Panc1 (cell line): Measurements from ENCODE around the gene FOXO6. TPM values are rescaled to one million over a fixed set of nuclear protein-coding genes. Genes with fewer than 3 reads are reported as not detected.

Experiments used
- ATAC-seq: fragments of 200-7000 bp; cut with Tn5 transposase; 2 replicates; pipeline ENCODE4 v1.9.1; 2020; ENCODE audit warnings: mild to moderate bottlenecking, moderate library complexity
- BruUV-seq: library from RNA; stranded (reverse); fragments of 400-500 nt; replicated peaks from 2 replicates; lab custom pipeline; 2021; lab: Mats Ljungman, UMichigan
- CTCF ChIA-PET: fragments of 300-600 bp; sonication (Branson Sonifier 250); formaldehyde crosslinking; loops from one replicate; lab custom pipeline; 2022; ENCODE audit warnings: antibody characterized with exemption; lab: Charles Lee
- POLR2A ChIA-PET: fragments of 300-600 bp; sonication (Branson Sonifier 250); formaldehyde crosslinking; loops from one replicate; lab custom pipeline; 2022; ENCODE audit warnings: antibody characterized with exemption; lab: Charles Lee
- DNase-seq: peaks from one replicate; pipeline ENCODE4 v3.0.0-alpha.2; 2010; ENCODE audit warnings: low read depth, low spot score
- H3K27ac ChIP-seq: 2 replicates; pipeline ENCODE4 v1.5.1; 2011; ENCODE audit warnings: mild to moderate bottlenecking, low read length, inconsistent platforms
- H3K27me3 ChIP-seq: fragments of 200-500 bp; sonication (Bioruptor generic); 2 replicates; pipeline ENCODE4 v1.6.0; 2014; ENCODE audit warnings: low read length, inconsistent platforms; ENCODE audit not compliant: control insufficient read depth, insufficient read depth
- H3K36me3 ChIP-seq: fragments of 200-500 bp; sonication (Bioruptor generic); 2 replicates; pipeline ENCODE4 v1.5.1; 2014; ENCODE audit warnings: inconsistent platforms, mild to moderate bottlenecking, low read length, moderate library complexity; ENCODE audit not compliant: control insufficient read depth, insufficient read depth
- H3K4me1 ChIP-seq: 2 replicates; pipeline ENCODE4 v1.5.1; 2011; ENCODE audit warnings: inconsistent platforms, mild to moderate bottlenecking, low read length, moderate library complexity; ENCODE audit not compliant: control insufficient read depth, insufficient read depth
- H3K4me3 ChIP-seq, 2 experiments: 2 replicates each; pipeline ENCODE4 v1.5.1; 2011 to 2012; ENCODE audit warnings: low read depth in 2 of 2, low read length in 2 of 2, mild to moderate bottlenecking in 2 of 2, inconsistent platforms in 1 of 2, moderate library complexity in 1 of 2
- H3K9me3 ChIP-seq: fragments of 200-500 bp; sonication (Bioruptor generic); 2 replicates; pipeline ENCODE4 v1.5.1; 2014; ENCODE audit warnings: low read depth, mild to moderate bottlenecking, inconsistent platforms, low read length, moderate library complexity; ENCODE audit not compliant: control insufficient read depth, insufficient read depth
- CTCF ChIP-seq: fragments of 450-650 bp; IDR thresholded peaks from 2 replicates; pipeline ENCODE4 v1.5.1; 2017; ENCODE audit warnings: mild to moderate bottlenecking
- POLR2AphosphoS5 ChIP-seq: IDR thresholded peaks from 2 replicates; pipeline ENCODE4 v1.6.1; 2012; ENCODE audit warnings: mild to moderate bottlenecking, low read depth, low read length, moderate library complexity
- REST ChIP-seq, 2 experiments: IDR thresholded peaks; 2 replicates each; pipeline ENCODE4 v1.6.1; 2011 to 2012; ENCODE audit warnings: low read depth in 2 of 2, control low read depth in 1 of 2, low read length in 1 of 2, mild to moderate bottlenecking in 1 of 2, moderate library complexity in 1 of 2; ENCODE audit not compliant: insufficient read depth in 1 of 2
- SIN3A ChIP-seq: IDR thresholded peaks from 2 replicates; pipeline ENCODE4 v1.6.1; 2012; ENCODE audit warnings: low read depth, mild to moderate bottlenecking, low read length, moderate library complexity, borderline replicate concordance; ENCODE audit not compliant: insufficient read depth
- TCF7L2 ChIP-seq: IDR thresholded peaks from 2 replicates; pipeline ENCODE4 v1.6.1; 2011; ENCODE audit warnings: mild to moderate bottlenecking, low read depth, low read length, inconsistent platforms
- in situ Hi-C: cut with HindIII; loops from 2 replicates; pipeline ENCODE4 v1.10.0; 2016; ENCODE audit warnings: low sequenced_read_pairs, low pct_unique_long_range_greater_than_20kb
- intact Hi-C: fragments of 100-400 bp; cut with micrococcal nuclease; formaldehyde crosslinking; loops from one replicate; pipeline ENCODE4 v1.10.0; 2022; ENCODE audit not compliant: unreplicated experiment
- total RNA-seq: library from RNA; stranded (reverse); gene quantifications from one replicate; pipeline ENCODE4 v1.2.1, GENCODE V29; 2021; ENCODE audit not compliant: unreplicated experiment

The FOXO6 gene
- total RNA-seq, 1 experiment from 2014 or later = 2.5 TPM

GRCh38 chr1:41408691-41409090 is 47.5 kb downstream of the FOXO6 start:
- Histone ChIP-seq H3K9me3 (no peaks in the 10 kb centered on the region), H3K36me3 (no peaks in the 10 kb centered on the region), H3K4me3 (no peak overlapping the region), H3K27ac (no peak overlapping the region), H3K4me1 (peaks cover 5% of the 10 kb centered on the region; the same call in 1 of the 2 replicates), H3K27me3 (peaks cover 6% of the 10 kb centered on the region; the same call in 1 of the 2 replicates)
- BruUV-seq = no TSS peak
- intact Hi-C loops (no loop called here), in situ Hi-C loops (no loop called here)
- DNase-seq = no peak
- TF ChIP-seq SIN3A = no peak
- no peak for TF ChIP-seq POLR2AphosphoS5
- TF ChIP-seq CTCF = no peak
- no peak for TF ChIP-seq TCF7L2
- no peak for TF ChIP-seq REST (IDR thresholded peaks at IDR 0.05; ENCODE audit: insufficient read depth in 1 of 2, low read depth in 2 of 2, low read length in 1 of 2)
- ChIA-PET CTCF (interaction anchor here (0.6 kb wide), 1 partner anchor 11 kb away, joined by 3 read pairs; no protein-coding TSS in a partner anchor), POLR2A (no interaction called here)
- ATAC-seq = no peak

GRCh38 chr1:41409825-41410224 is 48.6 kb downstream of the FOXO6 start:
- ChIA-PET CTCF (no interaction called here), POLR2A (no interaction called here)
- DNase-seq (no peak), ATAC-seq (no peak)
- in situ Hi-C loops = no loop called here
- intact Hi-C loops = no loop called here
- no TSS peak for BruUV-seq
- peaks cover 6% of the 10 kb centered on the region; the same call in 1 of the 2 replicates for H3K27me3 ChIP-seq
- no peak overlapping the region for H3K4me3 ChIP-seq
- no peaks in the 10 kb centered on the region for H3K9me3 ChIP-seq
- H3K4me1 ChIP-seq = peaks cover 16% of the 10 kb centered on the region
- no peak overlapping the region for H3K27ac ChIP-seq
- no peak for TF ChIP-seq SIN3A
- H3K36me3 ChIP-seq = no peaks in the 10 kb centered on the region

- ATAC-seq (no peak), DNase-seq (no peak)
- POLR2A ChIA-PET = no interaction called here
- H3K4me3 ChIP-seq = no peak overlapping the region
- CTCF ChIA-PET = no interaction called here
- BruUV-seq = no TSS peak
- no peaks in the 10 kb centered on the region for H3K9me3 ChIP-seq
- intact Hi-C loops (no loop called here), in situ Hi-C loops (no loop called here)
- H3K27ac ChIP-seq = no peak overlapping the region
- H3K36me3 ChIP-seq = no peaks in the 10 kb centered on the region
- H3K4me1 ChIP-seq = peaks cover 22% of the 10 kb centered on the region
- peaks cover 6% of the 10 kb centered on the region; the same call in 1 of the 2 replicates for H3K27me3 ChIP-seq
- TF ChIP-seq TCF7L2 = no peak
- no peak for TF ChIP-seq CTCF
- no peak for TF ChIP-seq POLR2AphosphoS5
- TF ChIP-seq REST (IDR thresholded peaks at IDR 0.05; ENCODE audit: insufficient read depth in 1 of 2, low read depth in 2 of 2, low read length in 1 of 2) = no peak
- no peak for TF ChIP-seq SIN3A
Measured at GRCh38 chr1:41410462-41410861, 49.2 kb downstream of the FOXO6 start.
